ENCODE results near the gene PODXL. TPM values are rescaled to one million over a fixed set of nuclear protein-coding genes. Genes with fewer than 3 reads are reported as not detected.

Gene PODXL
- total and polyA plus RNA-seq, 2 donors (not counting 3 experiments of a cell fraction or from before 2014, with no cell fraction given): 86.4 to 156 TPM

- POLR2A ChIA-PET: no interaction called here
- DNase-seq (ENCODE audit: low read depth, low spot score) (no peak), FAIRE-seq (no peak)
- TF ChIP-seq MAX (IDR thresholded peaks at IDR 0.05; ENCODE audit: insufficient read depth, insufficient read length) (no peak), JUN (IDR thresholded peaks at IDR 0.05; ENCODE audit: borderline replicate concordance, insufficient read depth, insufficient read length, low read depth) (no peak)
- Histone ChIP-seq H3K4me3 (replicated peaks in 1 of 3; ENCODE audit: insufficient read depth in 1 of 3, low read depth in 1 of 3, low read length in 3 of 3) (no peak overlapping the region), H2AFZ (ENCODE audit: low read depth, low read length) (no peak overlapping the region), H4K20me1 (replicated peaks; ENCODE audit: control insufficient read depth, extremely low read depth, insufficient read depth, low read length) (no peaks in the 10 kb centered on the region), H3K9ac (replicated peaks; ENCODE audit: extremely low read depth, insufficient read depth, low read length) (no peak overlapping the region), H3K4me1 (ENCODE audit: control insufficient read depth, extremely low read depth, insufficient read depth, low read length) (no peaks in the 10 kb centered on the region), H3K79me2 (ENCODE audit: control insufficient read depth, insufficient read depth, low read length) (no peaks in the 10 kb centered on the region), H3K36me3 (ENCODE audit: control insufficient read depth in 2 of 2, extremely low read depth in 1 of 2, insufficient read depth in 2 of 2, low read length in 2 of 2) (no peaks in the 10 kb centered on the region), H3K9me1 (replicated peaks; ENCODE audit: control insufficient read depth, extremely low read depth, insufficient read depth, low read length) (no peaks in the 10 kb centered on the region), H3K4me2 (ENCODE audit: insufficient read depth, low read length) (no peak overlapping the region), H3K27me3 (ENCODE audit: control insufficient read depth in 2 of 2, insufficient read depth in 2 of 2, low read length in 2 of 2) (peaks cover 0 to 7% of the 10 kb centered on the region in 2 experiments), H3K27ac (ENCODE audit: insufficient read depth, low read depth, low read length) (no peak overlapping the region), H3K9me3 (replicated peaks; ENCODE audit: control insufficient read depth, insufficient read depth, low read length) (no peaks in the 10 kb centered on the region)
- intact Hi-C loops (cut with micrococcal nuclease) (no loop called here), dilution Hi-C loops (cut with MboI; ENCODE audit: extremely low pct_ligation_motif_present, low sequenced_read_pairs) (no loop called here)
- CTCF ChIA-PET: interaction anchor here (1.0 kb wide), 1 partner anchor 44 kb away, joined by 3 read pairs; no protein-coding TSS in a partner anchor
- no TSS peak for BruUV-seq (replicated peaks)
Observed at GRCh38 chr7:131602304-131602993, 46.0 kb upstream of the PODXL start.

- peak; percentile 49 for DNase-seq (ENCODE audit: low read depth, low spot score)
- ChIA-PET CTCF (interaction anchor here (0.5 kb wide), 1 partner anchor 117 kb away, joined by 4 read pairs; no protein-coding TSS in a partner anchor), POLR2A (no interaction called here)
- Histone ChIP-seq H3K4me3 (replicated peaks in 1 of 3; ENCODE audit: insufficient read depth in 1 of 3, low read depth in 1 of 3, low read length in 3 of 3) (no peak overlapping the region), H3K9me3 (replicated peaks; ENCODE audit: control insufficient read depth, insufficient read depth, low read length) (no peaks in the 10 kb centered on the region), H2AFZ (ENCODE audit: low read depth, low read length) (no peak overlapping the region), H3K4me1 (ENCODE audit: control insufficient read depth, extremely low read depth, insufficient read depth, low read length) (no peaks in the 10 kb centered on the region), H3K9ac (replicated peaks; ENCODE audit: extremely low read depth, insufficient read depth, low read length) (no peak overlapping the region), H3K9me1 (replicated peaks; ENCODE audit: control insufficient read depth, extremely low read depth, insufficient read depth, low read length) (no peaks in the 10 kb centered on the region), H4K20me1 (replicated peaks; ENCODE audit: control insufficient read depth, extremely low read depth, insufficient read depth, low read length) (no peaks in the 10 kb centered on the region), H3K27ac (ENCODE audit: insufficient read depth, low read depth, low read length) (no peak overlapping the region), H3K27me3 (ENCODE audit: control insufficient read depth in 2 of 2, insufficient read depth in 2 of 2, low read length in 2 of 2) (peaks cover 0 to 4% of the 10 kb centered on the region in 2 experiments), H3K79me2 (ENCODE audit: control insufficient read depth, insufficient read depth, low read length) (no peaks in the 10 kb centered on the region), H3K36me3 (ENCODE audit: control insufficient read depth in 2 of 2, extremely low read depth in 1 of 2, insufficient read depth in 2 of 2, low read length in 2 of 2) (no peaks in the 10 kb centered on the region), H3K4me2 (ENCODE audit: insufficient read depth, low read length) (no peak overlapping the region)
- intact Hi-C loops (cut with micrococcal nuclease): no loop called here
- no peak for FAIRE-seq
- no TSS peak for BruUV-seq (replicated peaks)
- dilution Hi-C loops (cut with MboI; ENCODE audit: extremely low pct_ligation_motif_present, low sequenced_read_pairs): no loop called here
- no peak for TF ChIP-seq POLR2AphosphoS5 (IDR thresholded peaks at IDR 0.05; ENCODE audit: insufficient read depth, low read depth, low read length)
- no peak for TF ChIP-seq GATA2 (IDR thresholded peaks at IDR 0.05; ENCODE audit: insufficient read depth, insufficient read length, low read depth, low read length)
- no peak for TF ChIP-seq CTCF (IDR thresholded peaks at IDR 0.05; ENCODE audit: extremely low read depth in 1 of 2, insufficient read depth in 1 of 2, low read depth in 1 of 2, low read length in 2 of 2)
- no peak for TF ChIP-seq MYC (IDR thresholded peaks at IDR 0.05; ENCODE audit: low read depth, low read length)
- TF ChIP-seq EZH2 (IDR thresholded peaks at IDR 0.05; ENCODE audit: borderline replicate concordance, low read depth, low read length, severe bottlenecking): no peak
- no peak for TF ChIP-seq FOS (IDR thresholded peaks at IDR 0.05; ENCODE audit: borderline replicate concordance, insufficient read depth, low read length)
- no peak for TF ChIP-seq MAX (IDR thresholded peaks at IDR 0.05; ENCODE audit: insufficient read depth, insufficient read length)
Observed at GRCh38 chr7:131600085-131600881, 43.9 kb upstream of the PODXL start.

All from endothelial cell of umbilical vein (primary cell).